HEK293 (cell line): ENCODE measurements around the gene IL13RA2.

Source experiments
- CTCF ChIA-PET: fragments of 350-600 bp; formaldehyde crosslinking; extraction: SDS; loops from one replicate; lab custom pipeline; 2021; ENCODE audit warnings: antibody characterized with exemption; lab: Yijun Ruan, JAX
- POLR2A ChIA-PET: fragments of 300-600 bp; formaldehyde crosslinking; extraction: SDS; loops from one replicate; lab custom pipeline; 2020; ENCODE audit warnings: antibody characterized with exemption, inconsistent platforms; lab: Yijun Ruan, JAX
- H3K27ac ChIP-seq: fragments of 200-500 bp; sonication (Bioruptor generic); 2 replicates; pipeline ENCODE4 v1.5.1; 2014; ENCODE audit warnings: low read depth, low read length, control low read depth, inconsistent platforms; ENCODE audit errors: extremely low read depth
- H3K36me3 ChIP-seq, 2 experiments: fragments of 200-500 bp in 1 of 2; sonication (Bioruptor generic) in 1 of 2; 1 replicate in 1 of 2; 2 replicates in 1 of 2; pipeline ENCODE4 v1.5.1; 2014 to 2017; ENCODE audit warnings: inconsistent platforms in 2 of 2, low read length in 2 of 2; ENCODE audit not compliant: control insufficient read depth in 2 of 2, insufficient read depth in 1 of 2
- H3K4me1 ChIP-seq: fragments of 200-500 bp; sonication (Bioruptor generic); 2 replicates; pipeline ENCODE4 v1.5.1; 2014; ENCODE audit warnings: mild to moderate bottlenecking, low read length, inconsistent platforms; ENCODE audit not compliant: control insufficient read depth, insufficient read depth
- H3K4me3 ChIP-seq: 2 replicates; pipeline ENCODE4 v1.5.1; 2011; ENCODE audit warnings: low read depth, mild to moderate bottlenecking, control low read depth, low read length, moderate library complexity
- H3K9me3 ChIP-seq: fragments of 200-500 bp; sonication (Bioruptor generic); 2 replicates; pipeline ENCODE4 v1.5.1; 2014; ENCODE audit warnings: low read depth, low read length, inconsistent platforms; ENCODE audit not compliant: control insufficient read depth, insufficient read depth
- EGR2 ChIP-seq: fragments of 450-650 bp; formaldehyde crosslinking; IDR thresholded peaks from 2 replicates; pipeline ENCODE4 v1.5.1; 2016; ENCODE audit warnings: low read depth, missing biosample characterization, missing genetic modification characterization
- FEZF1 ChIP-seq: fragments of 450-650 bp; formaldehyde crosslinking; IDR thresholded peaks from 2 replicates; pipeline ENCODE4 v1.5.1; 2016; ENCODE audit warnings: missing biosample characterization, missing genetic modification characterization
- HOXC10 ChIP-seq: sonication (generic); formaldehyde crosslinking; IDR thresholded peaks from 2 replicates; pipeline ENCODE4 v1.8.1; 2023; ENCODE audit warnings: mild to moderate bottlenecking, missing genetic modification reagents
- KLF1 ChIP-seq: fragments of 450-650 bp; formaldehyde crosslinking; IDR thresholded peaks from 2 replicates; pipeline ENCODE4 v1.5.1; 2016; ENCODE audit warnings: missing biosample characterization, missing genetic modification characterization
- PATZ1 ChIP-seq: fragments of 450-650 bp; formaldehyde crosslinking; IDR thresholded peaks from 2 replicates; pipeline ENCODE4 v1.5.1; 2016; ENCODE audit warnings: missing biosample characterization, missing genetic modification characterization
- TCF7L2 ChIP-seq: IDR thresholded peaks from 2 replicates; pipeline ENCODE4 v1.6.1; 2011; ENCODE audit warnings: low read depth, mild to moderate bottlenecking, inconsistent platforms, low read length, moderate library complexity, borderline replicate concordance
- YY2 ChIP-seq: fragments of 450-650 bp; formaldehyde crosslinking; IDR thresholded peaks from 2 replicates; pipeline ENCODE4 v1.5.1; 2016; ENCODE audit warnings: missing biosample characterization, missing genetic modification characterization
- ZBTB7A ChIP-seq: fragments of 450-650 bp; formaldehyde crosslinking; IDR thresholded peaks from 2 replicates; pipeline ENCODE4 v1.5.1; 2016; ENCODE audit warnings: low read depth, missing biosample characterization, missing genetic modification characterization
- ZNF211 ChIP-seq: fragments of 450-650 bp; formaldehyde crosslinking; IDR thresholded peaks from 2 replicates; pipeline ENCODE4 v1.5.1; 2016; ENCODE audit warnings: low read depth, missing biosample characterization, missing genetic modification characterization
- ZNF214 ChIP-seq: fragments of 450-650 bp; formaldehyde crosslinking; IDR thresholded peaks from 2 replicates; pipeline ENCODE4 v1.5.1; 2017; ENCODE audit warnings: missing biosample characterization, mild to moderate bottlenecking, missing genetic modification characterization, borderline replicate concordance
- ZNF426 ChIP-seq: fragments of 450-650 bp; formaldehyde crosslinking; IDR thresholded peaks from 2 replicates; pipeline ENCODE4 v1.5.1; 2017; ENCODE audit warnings: missing biosample characterization, missing genetic modification characterization, mild to moderate bottlenecking, inconsistent platforms, moderate library complexity
- ZNF521 ChIP-seq: fragments of 450-650 bp; formaldehyde crosslinking; IDR thresholded peaks from 2 replicates; pipeline ENCODE4 v1.5.1; 2017; ENCODE audit warnings: missing biosample characterization, mild to moderate bottlenecking, missing genetic modification characterization
- ZNF561 ChIP-seq: fragments of 450-650 bp; IDR thresholded peaks from 2 replicates; pipeline ENCODE4 v1.5.1; 2018; ENCODE audit warnings: missing biosample characterization, missing genetic modification characterization, borderline replicate concordance
- ZNF610 ChIP-seq: fragments of 450-650 bp; formaldehyde crosslinking; IDR thresholded peaks from 2 replicates; pipeline ENCODE4 v1.5.1; 2016; ENCODE audit warnings: missing biosample characterization, missing genetic modification characterization, borderline replicate concordance
- ZXDB ChIP-seq: fragments of 450-650 bp; formaldehyde crosslinking; IDR thresholded peaks from 2 replicates; pipeline ENCODE4 v1.5.1; 2016; ENCODE audit warnings: missing biosample characterization, missing genetic modification characterization
- TF ChIP-seq, protein P1 (sequence below): fragments of 450-650 bp; formaldehyde crosslinking; IDR thresholded peaks from 2 replicates; pipeline ENCODE4 v1.5.1; 2016; ENCODE audit warnings: missing biosample characterization, missing genetic modification characterization
- TF ChIP-seq, protein P2 (sequence below): fragments of 450-650 bp; formaldehyde crosslinking; IDR thresholded peaks from 2 replicates; pipeline ENCODE4 v1.5.1; 2016; ENCODE audit warnings: missing biosample characterization, missing genetic modification characterization
- TF ChIP-seq, protein P3 (sequence below): fragments of 450-650 bp; formaldehyde crosslinking; IDR thresholded peaks from 2 replicates; pipeline ENCODE4 v1.5.1; 2017; ENCODE audit warnings: missing biosample characterization, mild to moderate bottlenecking, missing genetic modification characterization, moderate library complexity
- TF ChIP-seq, protein P4 (sequence below): fragments of 450-650 bp; formaldehyde crosslinking; conservative IDR thresholded peaks from 2 replicates; pipeline ENCODE4 v1.5.1; 2016; ENCODE audit warnings: low read depth, missing biosample characterization, missing genetic modification characterization

IL13RA2 gene

GRCh38 chrX:115029869-115030570, 12.6 kb upstream of the IL13RA2 start (continued):
- TF ChIP-seq TCF7L2 (no peak), ZNF214 (tag by site-specific recombination) (no peak)
- TF ChIP-seq, protein P1, sequence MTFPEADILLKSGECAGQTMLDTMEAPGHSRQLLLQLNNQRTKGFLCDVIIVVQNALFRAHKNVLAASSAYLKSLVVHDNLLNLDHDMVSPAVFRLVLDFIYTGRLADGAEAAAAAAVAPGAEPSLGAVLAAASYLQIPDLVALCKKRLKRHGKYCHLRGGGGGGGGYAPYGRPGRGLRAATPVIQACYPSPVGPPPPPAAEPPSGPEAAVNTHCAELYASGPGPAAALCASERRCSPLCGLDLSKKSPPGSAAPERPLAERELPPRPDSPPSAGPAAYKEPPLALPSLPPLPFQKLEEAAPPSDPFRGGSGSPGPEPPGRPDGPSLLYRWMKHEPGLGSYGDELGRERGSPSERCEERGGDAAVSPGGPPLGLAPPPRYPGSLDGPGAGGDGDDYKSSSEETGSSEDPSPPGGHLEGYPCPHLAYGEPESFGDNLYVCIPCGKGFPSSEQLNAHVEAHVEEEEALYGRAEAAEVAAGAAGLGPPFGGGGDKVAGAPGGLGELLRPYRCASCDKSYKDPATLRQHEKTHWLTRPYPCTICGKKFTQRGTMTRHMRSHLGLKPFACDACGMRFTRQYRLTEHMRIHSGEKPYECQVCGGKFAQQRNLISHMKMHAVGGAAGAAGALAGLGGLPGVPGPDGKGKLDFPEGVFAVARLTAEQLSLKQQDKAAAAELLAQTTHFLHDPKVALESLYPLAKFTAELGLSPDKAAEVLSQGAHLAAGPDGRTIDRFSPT (tag by site-specific recombination): no peak

DNA sequence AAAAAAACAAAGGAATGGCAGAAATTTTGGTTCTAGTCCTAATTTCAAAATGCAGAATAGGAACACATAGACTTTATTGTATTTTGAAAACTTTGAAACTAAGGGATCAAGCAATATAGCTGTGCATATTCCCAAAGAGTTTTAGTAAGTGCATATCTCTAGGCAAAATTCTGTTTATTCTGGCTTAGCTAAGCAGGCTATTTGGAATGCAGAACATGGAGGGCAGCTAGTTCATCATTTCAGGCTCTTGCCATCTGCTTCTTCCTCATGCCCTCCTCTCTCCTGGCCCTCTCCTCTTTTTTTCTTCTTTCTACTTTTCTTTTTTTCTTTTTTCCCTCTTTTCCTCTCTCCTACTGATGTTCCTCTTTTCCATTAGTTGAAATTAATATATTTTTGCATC, 12.0 kb upstream of the IL13RA2 start:
- POLR2A ChIA-PET: no interaction called here
- Histone ChIP-seq H3K9me3 (no peaks in the 10 kb centered on the region), H3K4me3 (no peak overlapping the region), H3K4me1 (no peaks in the 10 kb centered on the region), H3K36me3 (no peaks in the 10 kb centered on the region), H3K27ac (no peak overlapping the region)
- TF ChIP-seq YY2 (tag by site-specific recombination) (no peak), PATZ1 (tag by site-specific recombination) (no peak)
- CTCF ChIA-PET: interaction anchor here (0.7 to 1.0 kb wide), 2 partner anchors 11 to 14 kb away, joined by 3 read pairs; no protein-coding TSS in a partner anchor

DNA sequence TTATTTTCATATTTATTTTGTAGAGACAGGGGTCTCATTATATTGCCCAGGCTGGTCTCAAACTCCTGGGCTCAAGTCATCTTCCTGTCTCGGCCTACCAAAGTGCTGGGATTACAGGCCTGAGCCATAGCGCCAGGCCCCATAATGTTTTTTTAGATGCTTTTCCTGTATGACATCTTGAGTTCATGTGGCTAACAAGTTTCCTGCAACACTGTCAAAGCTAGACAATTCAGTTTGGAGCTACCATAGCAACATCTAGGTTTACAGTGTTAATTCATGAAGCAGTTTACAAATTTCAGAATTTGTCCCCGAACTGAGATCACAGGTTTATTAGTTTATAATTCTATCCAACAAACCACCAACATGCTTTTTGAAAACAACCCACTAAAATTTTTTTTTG, 6.4 kb upstream of the IL13RA2 start:
- ChIA-PET CTCF (no interaction called here), POLR2A (no interaction called here)
- Histone ChIP-seq H3K4me1 (no peaks in the 10 kb centered on the region), H3K36me3 (no peaks in the 10 kb centered on the region), H3K9me3 (no peaks in the 10 kb centered on the region), H3K27ac (no peak overlapping the region), H3K4me3 (no peak overlapping the region)
- TF ChIP-seq ZNF561 (tag by site-specific recombination) (no peak), ZXDB (tag by site-specific recombination) (no peak), HOXC10 (CRISPR knock-in tag) (no peak), ZNF610 (tag by site-specific recombination) (no peak), ZNF426 (tag by site-specific recombination) (no peak), ZNF211 (tag by site-specific recombination) (no peak), FEZF1 (tag by site-specific recombination) (no peak), ZNF521 (no peak), EGR2 (tag by site-specific recombination) (no peak), KLF1 (tag by site-specific recombination) (no peak), ZBTB7A (tag by site-specific recombination) (no peak)
- TF ChIP-seq, protein P2, sequence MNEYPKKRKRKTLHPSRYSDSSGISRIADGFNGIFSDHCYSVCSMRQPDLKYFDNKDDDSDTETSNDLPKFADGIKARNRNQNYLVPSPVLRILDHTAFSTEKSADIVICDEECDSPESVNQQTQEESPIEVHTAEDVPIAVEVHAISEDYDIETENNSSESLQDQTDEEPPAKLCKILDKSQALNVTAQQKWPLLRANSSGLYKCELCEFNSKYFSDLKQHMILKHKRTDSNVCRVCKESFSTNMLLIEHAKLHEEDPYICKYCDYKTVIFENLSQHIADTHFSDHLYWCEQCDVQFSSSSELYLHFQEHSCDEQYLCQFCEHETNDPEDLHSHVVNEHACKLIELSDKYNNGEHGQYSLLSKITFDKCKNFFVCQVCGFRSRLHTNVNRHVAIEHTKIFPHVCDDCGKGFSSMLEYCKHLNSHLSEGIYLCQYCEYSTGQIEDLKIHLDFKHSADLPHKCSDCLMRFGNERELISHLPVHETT (tag by site-specific recombination): no peak
- TF ChIP-seq, protein P3, sequence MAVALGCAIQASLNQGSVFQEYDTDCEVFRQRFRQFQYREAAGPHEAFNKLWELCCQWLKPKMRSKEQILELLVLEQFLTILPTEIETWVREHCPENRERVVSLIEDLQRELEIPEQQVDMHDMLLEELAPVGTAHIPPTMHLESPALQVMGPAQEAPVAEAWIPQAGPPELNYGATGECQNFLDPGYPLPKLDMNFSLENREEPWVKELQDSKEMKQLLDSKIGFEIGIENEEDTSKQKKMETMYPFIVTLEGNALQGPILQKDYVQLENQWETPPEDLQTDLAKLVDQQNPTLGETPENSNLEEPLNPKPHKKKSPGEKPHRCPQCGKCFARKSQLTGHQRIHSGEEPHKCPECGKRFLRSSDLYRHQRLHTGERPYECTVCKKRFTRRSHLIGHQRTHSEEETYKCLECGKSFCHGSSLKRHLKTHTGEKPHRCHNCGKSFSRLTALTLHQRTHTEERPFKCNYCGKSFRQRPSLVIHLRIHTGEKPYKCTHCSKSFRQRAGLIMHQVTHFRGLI (tag by site-specific recombination): no peak
- TF ChIP-seq, protein P4, sequence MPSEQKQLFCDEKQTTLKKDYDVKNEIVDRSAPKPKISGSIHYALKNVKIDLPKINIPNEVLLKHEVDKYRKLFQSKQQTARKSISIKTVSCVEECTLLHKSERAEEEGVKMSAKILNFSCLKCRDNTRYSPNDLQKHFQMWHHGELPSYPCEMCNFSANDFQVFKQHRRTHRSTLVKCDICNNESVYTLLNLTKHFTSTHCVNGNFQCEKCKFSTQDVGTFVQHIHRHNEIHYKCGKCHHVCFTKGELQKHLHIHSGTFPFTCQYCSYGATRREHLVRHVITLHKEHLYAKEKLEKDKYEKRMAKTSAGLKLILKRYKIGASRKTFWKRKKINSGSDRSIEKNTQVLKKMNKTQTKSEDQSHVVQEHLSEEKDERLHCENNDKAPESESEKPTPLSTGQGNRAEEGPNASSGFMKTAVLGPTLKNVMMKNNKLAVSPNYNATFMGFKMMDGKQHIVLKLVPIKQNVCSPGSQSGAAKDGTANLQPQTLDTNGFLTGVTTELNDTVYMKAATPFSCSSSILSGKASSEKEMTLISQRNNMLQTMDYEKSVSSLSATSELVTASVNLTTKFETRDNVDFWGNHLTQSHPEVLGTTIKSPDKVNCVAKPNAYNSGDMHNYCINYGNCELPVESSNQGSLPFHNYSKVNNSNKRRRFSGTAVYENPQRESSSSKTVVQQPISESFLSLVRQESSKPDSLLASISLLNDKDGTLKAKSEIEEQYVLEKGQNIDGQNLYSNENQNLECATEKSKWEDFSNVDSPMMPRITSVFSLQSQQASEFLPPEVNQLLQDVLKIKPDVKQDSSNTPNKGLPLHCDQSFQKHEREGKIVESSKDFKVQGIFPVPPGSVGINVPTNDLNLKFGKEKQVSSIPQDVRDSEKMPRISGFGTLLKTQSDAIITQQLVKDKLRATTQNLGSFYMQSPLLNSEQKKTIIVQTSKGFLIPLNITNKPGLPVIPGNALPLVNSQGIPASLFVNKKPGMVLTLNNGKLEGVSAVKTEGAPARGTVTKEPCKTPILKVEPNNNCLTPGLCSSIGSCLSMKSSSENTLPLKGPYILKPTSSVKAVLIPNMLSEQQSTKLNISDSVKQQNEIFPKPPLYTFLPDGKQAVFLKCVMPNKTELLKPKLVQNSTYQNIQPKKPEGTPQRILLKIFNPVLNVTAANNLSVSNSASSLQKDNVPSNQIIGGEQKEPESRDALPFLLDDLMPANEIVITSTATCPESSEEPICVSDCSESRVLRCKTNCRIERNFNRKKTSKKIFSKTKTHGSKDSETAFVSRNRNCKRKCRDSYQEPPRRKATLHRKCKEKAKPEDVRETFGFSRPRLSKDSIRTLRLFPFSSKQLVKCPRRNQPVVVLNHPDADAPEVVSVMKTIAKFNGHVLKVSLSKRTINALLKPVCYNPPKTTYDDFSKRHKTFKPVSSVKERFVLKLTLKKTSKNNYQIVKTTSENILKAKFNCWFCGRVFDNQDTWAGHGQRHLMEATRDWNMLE (tag by site-specific recombination): no peak
